B cell (primary cell): ENCODE measurements around the gene ZDHHC19. TPM values are rescaled to one million over a fixed set of nuclear protein-coding genes. Genes with fewer than 3 reads are reported as not detected.

Experiments
- ATAC-seq: fragments of 200-7000 bp; cut with Tn5 transposase; one replicate; pipeline ENCODE4 v1.10.0; 2021; ENCODE audit warnings: low read depth, mild to moderate bottlenecking, moderate number of reproducible peaks, moderate library complexity
- CTCF ChIA-PET: fragments of 350-600 bp; sonication (Branson Sonifier 250); formaldehyde crosslinking; loops from one replicate; lab custom pipeline; 2021; ENCODE audit warnings: antibody characterized with exemption, inconsistent platforms; lab: Charles Lee
- POLR2A ChIA-PET: fragments of 350-600 bp; sonication (Branson Sonifier 250); formaldehyde crosslinking; loops from one replicate; lab custom pipeline; 2021; ENCODE audit warnings: antibody characterized with exemption; lab: Charles Lee
- DNase-seq: peaks from one replicate; pipeline ENCODE4 v3.0.0; 2013
- H2AFZ ChIP-seq: 2 replicates; pipeline ENCODE4 v1.6.1; 2012; ENCODE audit warnings: mild to moderate bottlenecking, low read depth, low read length; ENCODE audit not compliant: insufficient read depth, poor library complexity, severe bottlenecking
- H3K27ac ChIP-seq, 2 donors: 1 replicate in 1 of 2; 2 replicates in 1 of 2; pipeline ENCODE4 v1.5.1; 2012 to 2013; ENCODE audit warnings: low read length in 2 of 2, mild to moderate bottlenecking in 2 of 2, moderate library complexity in 1 of 2
- H3K27me3 ChIP-seq, 4 experiments: fragments of 200-600 bp in 1 of 4; sonication (generic) in 1 of 4; replicated peaks in 1 of 4; 1 replicate in 2 of 4; 2 replicates in 2 of 4; pipeline versions ENCODE4 v1.6.1 to v1.7.0; 2013 to 2016; ENCODE audit warnings: low read length in 3 of 4, mild to moderate bottlenecking in 2 of 4, mixed read lengths in 1 of 4, moderate library complexity in 1 of 4; ENCODE audit not compliant: insufficient read depth in 4 of 4, control insufficient read depth in 3 of 4; ENCODE audit errors: control extremely low read depth in 1 of 4
- H3K36me3 ChIP-seq, 2 experiments: replicated peaks in 1 of 2; 1 replicate in 1 of 2; 2 replicates in 1 of 2; pipeline versions ENCODE4 v1.6.1 to v1.7.1; 2013; ENCODE audit warnings: low read length in 1 of 2; ENCODE audit not compliant: insufficient read depth in 2 of 2, control insufficient read depth in 1 of 2; ENCODE audit errors: control extremely low read depth in 1 of 2, extremely low read depth in 1 of 2
- H3K4me1 ChIP-seq, 2 donors: fragments of 200-600 bp in 1 of 2; sonication (generic) in 1 of 2; 1 replicate in 1 of 2; 2 replicates in 1 of 2; pipeline versions ENCODE4 v1.5.1 to v1.6.1; 2013 to 2017; ENCODE audit warnings: low read length in 2 of 2; ENCODE audit not compliant: control insufficient read depth in 2 of 2, insufficient read depth in 2 of 2
- H3K4me2 ChIP-seq: replicated peaks from 2 replicates; pipeline ENCODE3; 2012; ENCODE audit warnings: mild to moderate bottlenecking, low read depth, low read length; ENCODE audit not compliant: poor library complexity, severe bottlenecking
- H3K4me3 ChIP-seq, 5 experiments: fragments of 200-600 bp in 1 of 5; sonication (generic) in 1 of 5; 1 replicate in 3 of 5; 2 replicates in 2 of 5; pipeline versions ENCODE4 v1.5.1 to v1.7.0; 2011 to 2016; ENCODE audit warnings: low read length in 4 of 5, mild to moderate bottlenecking in 4 of 5, low read depth in 2 of 5, control low read depth in 1 of 5, moderate library complexity in 1 of 5; ENCODE audit not compliant: insufficient read depth in 1 of 5; ENCODE audit errors: control extremely low read depth in 1 of 5, extremely low read depth in 1 of 5
- H3K79me2 ChIP-seq: fragments of 200-600 bp; sonication (generic); one replicate; pipeline ENCODE4 v1.6.0; 2016; ENCODE audit warnings: low read length; ENCODE audit not compliant: control insufficient read depth, insufficient read depth
- H3K9ac ChIP-seq: fragments of 200-600 bp; sonication (generic); 2 replicates; pipeline ENCODE4 v1.6.1; 2017; ENCODE audit warnings: mild to moderate bottlenecking, low read length, moderate library complexity
- H3K9me3 ChIP-seq, 3 donors: one replicate each; pipeline versions ENCODE4 v1.6.1 to v1.7.1; 2013; ENCODE audit warnings: low read length in 2 of 3; ENCODE audit not compliant: control insufficient read depth in 2 of 3, insufficient read depth in 1 of 3; ENCODE audit errors: control extremely low read depth in 1 of 3
- H4K20me1 ChIP-seq: 2 replicates; pipeline ENCODE4 v1.6.0; 2012; ENCODE audit warnings: mild to moderate bottlenecking, low read length; ENCODE audit not compliant: insufficient read depth, control insufficient read depth, poor library complexity, severe bottlenecking
- H3K27ac Mint-ChIP-seq: one replicate; pipeline ENCODE4 v1.8.0; 2021; ENCODE audit warnings: mixed read lengths
- H3K27me3 Mint-ChIP-seq: one replicate; pipeline ENCODE4 v1.8.0; 2021; ENCODE audit warnings: mixed read lengths
- H3K4me1 Mint-ChIP-seq: one replicate; pipeline ENCODE4 v1.8.0; 2021; ENCODE audit warnings: mixed read lengths
- H3K4me3 Mint-ChIP-seq: one replicate; pipeline ENCODE4 v1.8.0; 2021; ENCODE audit warnings: mixed read lengths
- H3K9me3 Mint-ChIP-seq: one replicate; pipeline ENCODE4 v1.8.0; 2022; ENCODE audit warnings: mixed read lengths; ENCODE audit not compliant: insufficient read depth
- EZH2 ChIP-seq: IDR thresholded peaks from 2 replicates; pipeline ENCODE4 v1.6.1; 2012; ENCODE audit warnings: borderline replicate concordance, low read depth, mild to moderate bottlenecking, moderate library complexity, low read length; ENCODE audit not compliant: insufficient read depth, poor library complexity, severe bottlenecking
- WGBS: methylation state at CpG from one replicate; pipeline ENCODE4 v1.1.5; 2013; ENCODE audit warnings: missing lambda C conversion rate; ENCODE audit not compliant: insufficient coverage; 5-methylcytosine and 5-hydroxymethylcytosine counted together
- intact Hi-C: fragments of 100-400 bp; cut with micrococcal nuclease; formaldehyde crosslinking; loops from one replicate; pipeline ENCODE4 v1.10.0; 2022
- polyA minus RNA-seq: library from RNA; depleted of rRNA, polyadenylated mRNA; stranded (reverse); fragments of >200 nt; gene quantifications from 2 replicates; pipeline ENCODE4 v1.2.3, GENCODE V29; 2012
- polyA plus RNA-seq: library from polyadenylated mRNA; depleted of rRNA; stranded (reverse); fragments of >200 nt; gene quantifications from 2 replicates; pipeline ENCODE4 v1.2.3, GENCODE V29; 2012
- total RNA-seq, 2 donors: library from RNA; stranded (reverse); fragments of 120-200 nt in 1 of 2; gene quantifications; 1 replicate in 1 of 2; 2 replicates in 1 of 2; pipeline versions ENCODE4 v1.2.3 to v1.2.4, GENCODE V29; 2013 to 2022
- TF ChIP-seq, protein P1 (sequence below): fragments of 200-600 bp; IDR thresholded peaks from one replicate; pipeline ENCODE4 v1.8.0; 2022; ENCODE audit warnings: antibody characterized with exemption, mild to moderate bottlenecking

The ZDHHC19 gene, protein sequence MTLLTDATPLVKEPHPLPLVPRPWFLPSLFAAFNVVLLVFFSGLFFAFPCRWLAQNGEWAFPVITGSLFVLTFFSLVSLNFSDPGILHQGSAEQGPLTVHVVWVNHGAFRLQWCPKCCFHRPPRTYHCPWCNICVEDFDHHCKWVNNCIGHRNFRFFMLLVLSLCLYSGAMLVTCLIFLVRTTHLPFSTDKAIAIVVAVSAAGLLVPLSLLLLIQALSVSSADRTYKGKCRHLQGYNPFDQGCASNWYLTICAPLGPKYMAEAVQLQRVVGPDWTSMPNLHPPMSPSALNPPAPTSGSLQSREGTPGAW
- total RNA-seq: 0.73 and 0.91 TPM in 2 replicates
- total RNA-seq (2013): 1.6 TPM
- 2.9 and 6.0 TPM in 2 replicates for polyA plus RNA-seq
- polyA minus RNA-seq: 2.8 and 6.9 TPM in 2 replicates

DNA sequence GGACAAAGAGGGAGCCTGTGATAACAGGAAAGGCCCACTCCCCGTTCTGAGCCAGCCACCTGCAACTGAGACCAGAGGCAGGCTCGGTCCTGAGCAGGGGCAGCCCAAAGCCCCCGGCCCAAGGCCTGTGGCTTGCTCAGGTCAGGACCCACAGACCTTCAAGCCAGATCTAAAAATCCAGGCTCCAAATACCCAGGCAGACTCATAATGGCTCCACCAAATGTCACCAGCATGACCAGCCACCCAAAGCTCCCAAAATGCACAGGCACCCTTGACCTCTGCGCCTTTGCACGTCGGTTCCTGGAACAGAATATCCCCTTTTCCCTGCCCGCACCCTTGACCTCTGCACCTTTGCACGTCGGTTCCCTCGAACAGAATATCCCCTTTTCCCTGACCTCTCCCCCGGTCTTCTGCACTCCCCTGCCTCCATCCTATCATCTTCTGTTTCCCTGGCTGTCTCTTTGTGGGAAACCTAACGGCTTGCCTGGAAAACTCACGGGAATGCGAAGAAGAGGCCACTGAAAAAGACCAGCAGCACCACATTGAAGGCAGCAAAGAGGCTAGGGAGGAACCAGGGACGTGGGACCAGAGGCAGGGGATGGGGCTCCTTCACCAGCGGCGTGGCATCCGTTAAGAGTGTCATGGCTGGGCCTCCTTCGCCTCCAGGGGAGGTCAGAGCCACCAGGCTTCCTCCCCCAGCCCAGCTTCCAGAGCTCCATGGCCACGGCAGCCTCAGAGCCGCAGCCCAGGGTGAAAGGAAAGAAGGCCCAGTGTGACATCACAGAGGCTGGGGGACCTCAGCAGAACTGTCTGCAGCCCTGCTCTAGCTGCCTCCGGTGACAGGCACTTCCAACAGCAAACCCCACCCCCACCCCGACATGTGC is at the start of gene ZDHHC19:
TSS of gene ZDHHC19 (minus strand) at position 728 of the 884 bp plus-strand sequence. CDS start at position 643, 85 bp downstream.
- Mint-ChIP-seq H3K4me3 (no peak within 1 kb of the TSS), H3K4me1 (peaks cover 12% of the 10 kb centered on the region), H3K9me3 (no peaks in the 10 kb centered on the region), H3K27me3 (no peaks in the 10 kb centered on the region), H3K27ac (no peak within 1 kb of the TSS)
- POLR2A ChIA-PET: no interaction called here
- no peaks in the 10 kb centered on the region for H4K20me1 ChIP-seq
- DNase-seq: no peak
- WGBS: 86% methylated on average over 21 of the region's 23 CpGs
- H3K9me3 ChIP-seq: peaks cover 0 to 14% (median 0%) of the 10 kb centered on the region in 3 donors
- no peak for TF ChIP-seq EZH2
- TF ChIP-seq, protein P1, sequence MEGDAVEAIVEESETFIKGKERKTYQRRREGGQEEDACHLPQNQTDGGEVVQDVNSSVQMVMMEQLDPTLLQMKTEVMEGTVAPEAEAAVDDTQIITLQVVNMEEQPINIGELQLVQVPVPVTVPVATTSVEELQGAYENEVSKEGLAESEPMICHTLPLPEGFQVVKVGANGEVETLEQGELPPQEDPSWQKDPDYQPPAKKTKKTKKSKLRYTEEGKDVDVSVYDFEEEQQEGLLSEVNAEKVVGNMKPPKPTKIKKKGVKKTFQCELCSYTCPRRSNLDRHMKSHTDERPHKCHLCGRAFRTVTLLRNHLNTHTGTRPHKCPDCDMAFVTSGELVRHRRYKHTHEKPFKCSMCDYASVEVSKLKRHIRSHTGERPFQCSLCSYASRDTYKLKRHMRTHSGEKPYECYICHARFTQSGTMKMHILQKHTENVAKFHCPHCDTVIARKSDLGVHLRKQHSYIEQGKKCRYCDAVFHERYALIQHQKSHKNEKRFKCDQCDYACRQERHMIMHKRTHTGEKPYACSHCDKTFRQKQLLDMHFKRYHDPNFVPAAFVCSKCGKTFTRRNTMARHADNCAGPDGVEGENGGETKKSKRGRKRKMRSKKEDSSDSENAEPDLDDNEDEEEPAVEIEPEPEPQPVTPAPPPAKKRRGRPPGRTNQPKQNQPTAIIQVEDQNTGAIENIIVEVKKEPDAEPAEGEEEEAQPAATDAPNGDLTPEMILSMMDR: no peak
- no peaks in the 10 kb centered on the region for H3K79me2 ChIP-seq
- no peak within 1 kb of the TSS for H3K4me3 ChIP-seq
- no peaks in the 10 kb centered on the region for H3K36me3 ChIP-seq
- CTCF ChIA-PET: no interaction called here
- peaks cover 4 to 15% of the 10 kb centered on the region in 2 donors for H3K4me1 ChIP-seq
- no peak within 1 kb of the TSS for H2AFZ ChIP-seq
- H3K4me2 ChIP-seq: no peak within 1 kb of the TSS
- H3K9ac ChIP-seq: no peak within 1 kb of the TSS
- no peak within 1 kb of the TSS for H3K27ac ChIP-seq
- H3K27me3 ChIP-seq: peaks cover 0 to 2% (median 0%) of the 10 kb centered on the region in 4 experiments
- intact Hi-C loops: no loop called here
- ATAC-seq: no peak
